AG09309 (cell line): Measurements from ENCODE around the gene NOX5.

ENCODE experiments used
- DNase-seq: peaks from one replicate; pipeline ENCODE4 v3.0.0-alpha.2; 2010; ENCODE audit warnings: low read depth
- H3K4me3 ChIP-seq: 2 replicates; pipeline ENCODE4 v1.5.1; 2011; ENCODE audit warnings: mild to moderate bottlenecking, low read depth, low read length, moderate library complexity; ENCODE audit not compliant: control insufficient read depth
- TF ChIP-seq, protein P1 (sequence below): IDR thresholded peaks from 2 replicates; pipeline ENCODE4 v1.5.1; 2011; ENCODE audit warnings: mild to moderate bottlenecking, low read depth, low read length, inconsistent platforms; ENCODE audit not compliant: insufficient read depth, control insufficient read depth; ENCODE audit errors: missing control alignments

The NOX5 gene

DNA sequence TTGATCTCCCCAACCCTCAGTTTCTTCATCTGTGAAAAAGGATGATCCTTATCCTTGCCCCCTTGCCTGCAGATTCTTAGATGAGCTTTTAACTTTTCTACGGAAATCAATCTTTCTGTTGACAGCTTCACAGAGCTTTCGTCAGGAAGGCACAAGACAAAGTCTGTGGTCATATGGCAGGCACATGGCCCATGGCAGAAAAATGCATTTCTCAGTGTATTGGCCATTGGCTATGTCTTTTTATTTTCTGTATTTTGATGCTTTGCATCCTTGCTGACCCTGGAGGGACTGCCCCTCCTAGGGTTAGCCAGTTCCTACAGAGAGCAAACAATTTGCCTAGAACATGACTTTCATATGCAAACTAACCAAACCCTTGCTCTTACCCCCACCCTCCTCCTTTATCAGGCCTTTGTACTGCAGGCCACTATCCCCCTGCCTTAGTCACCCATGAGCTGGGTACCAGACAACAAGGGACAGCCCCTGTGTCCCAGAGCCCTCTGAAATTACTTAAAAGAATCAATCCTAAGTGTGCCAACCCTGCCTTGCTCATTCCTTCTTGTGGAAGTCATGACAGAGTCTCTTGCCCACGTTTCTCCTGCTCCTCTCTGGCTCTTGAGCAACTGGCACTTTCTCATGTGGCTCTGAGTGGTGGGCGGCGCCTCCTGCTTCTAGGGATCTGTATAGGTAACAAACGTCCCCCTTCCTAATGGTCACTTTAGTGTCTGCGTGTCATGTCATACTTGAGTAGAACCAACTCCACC is 24.1 kb upstream of the NOX5 start:
- no peak for DNase-seq
- no peak overlapping the region for H3K4me3 ChIP-seq
- TF ChIP-seq, protein P1, sequence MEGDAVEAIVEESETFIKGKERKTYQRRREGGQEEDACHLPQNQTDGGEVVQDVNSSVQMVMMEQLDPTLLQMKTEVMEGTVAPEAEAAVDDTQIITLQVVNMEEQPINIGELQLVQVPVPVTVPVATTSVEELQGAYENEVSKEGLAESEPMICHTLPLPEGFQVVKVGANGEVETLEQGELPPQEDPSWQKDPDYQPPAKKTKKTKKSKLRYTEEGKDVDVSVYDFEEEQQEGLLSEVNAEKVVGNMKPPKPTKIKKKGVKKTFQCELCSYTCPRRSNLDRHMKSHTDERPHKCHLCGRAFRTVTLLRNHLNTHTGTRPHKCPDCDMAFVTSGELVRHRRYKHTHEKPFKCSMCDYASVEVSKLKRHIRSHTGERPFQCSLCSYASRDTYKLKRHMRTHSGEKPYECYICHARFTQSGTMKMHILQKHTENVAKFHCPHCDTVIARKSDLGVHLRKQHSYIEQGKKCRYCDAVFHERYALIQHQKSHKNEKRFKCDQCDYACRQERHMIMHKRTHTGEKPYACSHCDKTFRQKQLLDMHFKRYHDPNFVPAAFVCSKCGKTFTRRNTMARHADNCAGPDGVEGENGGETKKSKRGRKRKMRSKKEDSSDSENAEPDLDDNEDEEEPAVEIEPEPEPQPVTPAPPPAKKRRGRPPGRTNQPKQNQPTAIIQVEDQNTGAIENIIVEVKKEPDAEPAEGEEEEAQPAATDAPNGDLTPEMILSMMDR: no peak

DNA sequence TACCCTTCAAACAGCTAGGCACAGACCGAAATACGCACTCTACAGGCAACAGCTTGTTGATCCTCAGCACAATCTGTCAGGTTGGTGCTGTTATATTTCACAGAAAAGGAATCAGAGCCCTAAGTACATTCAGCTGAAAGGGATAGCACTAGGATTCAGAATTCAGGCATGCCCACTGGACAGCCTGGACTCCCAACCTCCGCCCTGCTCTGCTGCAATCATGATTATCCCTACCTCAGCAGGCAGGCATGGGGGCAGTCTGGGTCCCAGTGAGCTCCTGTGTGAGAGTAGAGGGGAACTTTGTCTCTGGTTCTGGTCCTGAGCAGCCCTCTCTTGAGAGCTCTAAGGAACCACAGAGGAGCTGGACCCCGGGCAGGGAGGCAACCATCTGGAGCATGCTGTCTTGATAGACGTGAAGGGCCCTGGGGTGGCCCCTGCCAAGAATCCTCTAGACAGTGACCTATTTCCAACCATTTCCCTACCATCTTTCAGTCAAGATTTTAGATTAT is 23.4 kb upstream of the NOX5 start:
- TF ChIP-seq, protein P1: no peak
- no peak for DNase-seq
- no peak overlapping the region for H3K4me3 ChIP-seq

DNA sequence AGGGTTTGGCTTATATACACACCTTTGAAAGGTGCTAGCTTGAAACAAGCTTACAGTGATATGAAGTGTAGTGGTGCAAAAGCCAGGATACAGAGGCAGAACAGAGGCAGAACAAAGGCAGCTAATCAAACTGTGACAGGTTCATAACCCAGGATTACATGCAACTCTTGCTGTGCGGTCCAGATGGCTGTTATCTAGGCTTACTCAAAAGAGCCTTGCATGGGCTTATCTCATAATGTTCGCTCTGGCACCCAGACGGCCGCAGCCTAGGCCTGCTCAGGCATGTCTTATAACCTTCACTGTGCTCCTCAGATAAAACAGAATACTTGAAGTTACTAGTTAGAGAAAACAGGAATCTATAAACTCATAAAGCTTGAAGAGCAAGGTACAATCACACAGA is 22.8 kb upstream of the NOX5 start:
- DNase-seq: no peak
- TF ChIP-seq, protein P1: no peak

DNA sequence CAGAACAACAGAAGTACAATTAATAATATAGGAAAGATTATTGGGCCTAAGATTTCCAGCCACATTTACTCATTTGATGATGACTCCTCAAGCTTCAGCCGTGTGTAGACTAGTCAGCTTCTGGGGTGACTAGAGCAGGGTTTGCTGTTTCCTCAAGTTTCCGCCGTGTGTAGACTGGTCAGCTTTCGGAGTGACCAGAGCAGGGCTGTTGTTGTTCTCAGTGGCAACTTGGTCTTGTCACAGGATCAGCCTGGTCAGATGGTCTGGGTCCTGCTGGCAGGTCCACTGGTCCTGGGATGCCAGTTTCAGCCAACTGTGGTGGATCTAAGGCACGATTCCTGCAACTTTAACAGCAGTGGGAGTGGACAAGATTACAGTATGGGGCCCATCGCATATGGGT is 21.8 kb upstream of the NOX5 start:
- no peak for DNase-seq
- TF ChIP-seq, protein P1: no peak
- H3K4me3 ChIP-seq: no peak overlapping the region

More for the DNA sequence above, 22.8 kb upstream of the NOX5 start:
- no peak overlapping the region for H3K4me3 ChIP-seq

DNA sequence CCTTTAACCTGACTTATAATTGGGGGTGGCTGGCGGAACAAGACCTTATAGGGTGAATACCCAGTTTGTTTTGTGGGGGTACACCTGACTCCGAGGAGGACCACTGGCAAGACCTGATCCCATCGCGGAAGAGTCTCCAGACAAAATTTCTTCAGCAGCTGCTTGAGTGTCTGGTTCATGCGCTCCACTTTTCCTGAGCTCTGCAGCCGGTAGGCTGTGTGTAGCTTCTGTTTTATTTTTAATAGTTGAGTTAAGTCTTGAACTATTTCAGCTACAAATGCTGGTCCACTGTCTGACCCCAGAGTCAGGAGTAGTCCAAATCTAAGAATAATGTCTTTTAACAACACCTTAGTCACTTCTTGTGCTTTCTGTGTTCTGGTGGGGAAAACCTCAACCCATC is 21.2 kb upstream of the NOX5 start:
- no peak for DNase-seq
- TF ChIP-seq, protein P1: no peak
- no peak overlapping the region for H3K4me3 ChIP-seq

DNA sequence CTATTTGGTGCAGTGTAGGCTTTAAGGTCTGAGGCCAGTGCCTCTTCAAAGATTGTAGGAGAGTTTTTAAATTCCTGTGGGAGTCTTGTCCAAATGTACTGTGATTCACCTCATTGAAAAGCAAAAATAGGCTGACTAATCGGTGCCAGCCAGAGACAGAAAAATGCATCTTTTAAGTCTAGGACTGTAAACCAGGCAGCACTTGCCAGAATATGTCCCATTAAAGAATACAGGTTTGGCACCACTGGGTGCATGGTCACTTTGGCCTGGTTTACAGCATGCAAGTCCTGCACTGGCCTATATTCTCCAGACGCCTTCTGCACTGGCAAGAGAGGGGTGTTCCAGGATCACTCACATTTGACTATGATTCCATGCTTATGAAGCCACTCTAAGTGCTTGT is 20.3 kb upstream of the NOX5 start:
- TF ChIP-seq, protein P1: no peak
- no peak overlapping the region for H3K4me3 ChIP-seq
- DNase-seq: peak; percentile 38
